GM10847 (cell line): ENCODE measurements around the gene MRGPRF.

Experiments
- POLR2A ChIP-seq: IDR thresholded peaks from 2 replicates; pipeline ENCODE4 v1.6.1; 2011; ENCODE audit not compliant: insufficient read length; ENCODE audit errors: extremely low read depth

Gene MRGPRF

GRCh38 chr11:69037544-69037943, 24.5 kb upstream of the MRGPRF start:
- TF ChIP-seq POLR2A = no peak

- TF ChIP-seq POLR2A = no peak
Observed at GRCh38 chr11:69037074-69037473, 24.0 kb upstream of the MRGPRF start.

GRCh38 chr11:69035946-69036340, 22.9 kb upstream of the MRGPRF start:
- no peak for TF ChIP-seq POLR2A

- no peak for TF ChIP-seq POLR2A
Observed at GRCh38 chr11:69035150-69035945, 22.3 kb upstream of the MRGPRF start.

GRCh38 chr11:69034123-69034867, 21.2 kb upstream of the MRGPRF start:
- no peak for TF ChIP-seq POLR2A

GRCh38 chr11:69033431-69033830, 20.4 kb upstream of the MRGPRF start:
- TF ChIP-seq POLR2A = no peak

- TF ChIP-seq POLR2A = no peak
Observed at GRCh38 chr11:69032833-69033232, 19.8 kb upstream of the MRGPRF start.

- TF ChIP-seq POLR2A = no peak
Observed at GRCh38 chr11:69030301-69030700, 17.3 kb upstream of the MRGPRF start.

GRCh38 chr11:69027704-69028372, 14.8 kb upstream of the MRGPRF start:
- no peak for TF ChIP-seq POLR2A

GRCh38 chr11:69024509-69024908, 11.5 kb upstream of the MRGPRF start:
- no peak for TF ChIP-seq POLR2A

- no peak for TF ChIP-seq POLR2A
Observed at GRCh38 chr11:69022260-69022659, 9.2 kb upstream of the MRGPRF start.

GRCh38 chr11:69018924-69019323, 5.9 kb upstream of the MRGPRF start:
- TF ChIP-seq POLR2A = no peak

- TF ChIP-seq POLR2A = no peak
Observed at GRCh38 chr11:69017951-69018350, 4.9 kb upstream of the MRGPRF start.

- TF ChIP-seq POLR2A = no peak
Observed at GRCh38 chr11:69014898-69015549, 2.0 kb upstream of the MRGPRF start.

GRCh38 chr11:69014084-69014851, 1.2 kb upstream of the MRGPRF start:
- TF ChIP-seq POLR2A = no peak
